Kidney epithelial cell (primary cell): Measurements from ENCODE around the gene GRIP1. TPM values are rescaled to one million over a fixed set of nuclear protein-coding genes. Genes with fewer than 3 reads are reported as not detected.

Experiments used
- DNase-seq: peaks from one replicate; pipeline ENCODE4 v3.0.0-alpha.2; 2010; ENCODE audit warnings: low read depth
- H3K27me3 ChIP-seq: 2 replicates; pipeline ENCODE4 v1.6.0; 2011; ENCODE audit warnings: low read length; ENCODE audit not compliant: control insufficient read depth, insufficient read depth
- H3K36me3 ChIP-seq: 2 replicates; pipeline ENCODE4 v1.5.1; 2011; ENCODE audit warnings: low read length; ENCODE audit not compliant: control insufficient read depth, insufficient read depth
- H3K4me3 ChIP-seq: 2 replicates; pipeline ENCODE4 v1.5.1; 2011; ENCODE audit warnings: low read depth, mild to moderate bottlenecking, control low read depth, low read length
- total RNA-seq: library from RNA; depleted of rRNA; stranded (reverse); fragments of >200 nt; gene quantifications from 2 replicates; pipeline ENCODE4 v1.2.3, GENCODE V29; 2015
- TF ChIP-seq, protein P1 (sequence below): IDR thresholded peaks from 2 replicates; pipeline ENCODE4 v1.5.1; 2011; ENCODE audit warnings: mild to moderate bottlenecking, moderate library complexity, low read length, control low read depth, inconsistent platforms; ENCODE audit not compliant: insufficient read depth, poor library complexity, severe bottlenecking

Gene GRIP1
- total RNA-seq, 1 donor from 2014 or later, result 4.2 TPM

DNA sequence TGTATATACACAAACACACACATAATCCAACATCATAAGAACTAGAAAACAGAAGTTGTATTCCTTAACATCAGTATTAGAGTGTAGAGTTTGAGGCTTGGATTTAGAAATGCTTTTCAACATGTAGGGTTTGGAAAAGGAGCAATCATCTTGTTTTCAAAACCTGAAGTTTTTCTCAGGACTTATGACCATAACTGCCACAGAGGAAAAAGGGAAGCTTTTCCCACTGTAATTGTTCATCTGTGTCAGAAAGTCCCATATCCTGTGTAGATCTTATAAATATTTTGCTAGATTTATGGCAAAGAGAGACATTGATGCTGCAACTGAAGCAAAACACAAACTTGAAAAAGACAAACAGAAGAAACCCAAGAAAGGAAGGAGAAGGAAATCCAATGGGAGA, 115.7 kb downstream of the GRIP1 start:
- H3K27me3 ChIP-seq, result no peaks in the 10 kb centered on the region
- no peaks in the 10 kb centered on the region for H3K36me3 ChIP-seq
- no peak overlapping the region for H3K4me3 ChIP-seq
- TF ChIP-seq, protein P1, sequence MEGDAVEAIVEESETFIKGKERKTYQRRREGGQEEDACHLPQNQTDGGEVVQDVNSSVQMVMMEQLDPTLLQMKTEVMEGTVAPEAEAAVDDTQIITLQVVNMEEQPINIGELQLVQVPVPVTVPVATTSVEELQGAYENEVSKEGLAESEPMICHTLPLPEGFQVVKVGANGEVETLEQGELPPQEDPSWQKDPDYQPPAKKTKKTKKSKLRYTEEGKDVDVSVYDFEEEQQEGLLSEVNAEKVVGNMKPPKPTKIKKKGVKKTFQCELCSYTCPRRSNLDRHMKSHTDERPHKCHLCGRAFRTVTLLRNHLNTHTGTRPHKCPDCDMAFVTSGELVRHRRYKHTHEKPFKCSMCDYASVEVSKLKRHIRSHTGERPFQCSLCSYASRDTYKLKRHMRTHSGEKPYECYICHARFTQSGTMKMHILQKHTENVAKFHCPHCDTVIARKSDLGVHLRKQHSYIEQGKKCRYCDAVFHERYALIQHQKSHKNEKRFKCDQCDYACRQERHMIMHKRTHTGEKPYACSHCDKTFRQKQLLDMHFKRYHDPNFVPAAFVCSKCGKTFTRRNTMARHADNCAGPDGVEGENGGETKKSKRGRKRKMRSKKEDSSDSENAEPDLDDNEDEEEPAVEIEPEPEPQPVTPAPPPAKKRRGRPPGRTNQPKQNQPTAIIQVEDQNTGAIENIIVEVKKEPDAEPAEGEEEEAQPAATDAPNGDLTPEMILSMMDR, result no peak
- no peak for DNase-seq

DNA sequence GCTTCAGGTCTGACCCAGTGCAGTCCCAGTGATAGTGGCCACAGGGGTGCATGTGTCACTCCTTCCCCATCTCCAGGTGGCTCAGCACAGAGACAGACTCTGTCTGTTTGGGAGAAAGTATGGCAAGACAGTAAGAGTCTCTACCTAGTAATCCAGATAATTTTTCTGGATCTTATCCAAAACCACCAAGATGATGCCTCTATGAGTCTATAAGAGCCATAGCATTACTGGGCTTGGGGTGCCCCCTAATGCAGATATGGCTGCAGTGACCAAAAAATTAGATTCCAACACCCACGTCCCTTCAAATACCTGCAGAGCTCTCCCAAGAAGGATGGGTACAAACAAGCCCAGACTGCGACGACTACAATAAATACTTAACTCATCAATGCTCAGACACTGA, 123.8 kb downstream of the GRIP1 start:
- TF ChIP-seq, protein P1, result no peak
- H3K27me3 ChIP-seq, result no peaks in the 10 kb centered on the region
- no peak overlapping the region for H3K4me3 ChIP-seq
- no peaks in the 10 kb centered on the region for H3K36me3 ChIP-seq
- DNase-seq, result no peak

DNA sequence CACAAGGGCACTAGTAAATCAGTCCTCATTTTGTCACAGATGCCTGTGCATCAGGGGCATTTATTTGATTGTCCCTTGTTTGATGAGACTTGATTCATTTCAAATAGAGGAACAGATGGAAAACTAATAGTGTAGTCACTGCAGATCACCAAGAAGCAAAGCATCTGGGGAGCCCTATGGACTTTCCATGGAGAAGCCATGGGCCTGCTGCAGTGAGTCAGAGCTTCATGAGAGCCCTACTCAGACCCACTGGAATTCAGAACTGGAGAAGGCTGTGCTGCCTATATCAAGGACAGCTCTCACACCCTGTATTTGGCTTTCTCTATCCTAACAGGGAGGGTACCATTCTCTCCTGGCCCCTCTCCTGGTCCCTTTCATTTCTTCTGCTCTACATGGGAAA, 126.2 kb downstream of the GRIP1 start:
- TF ChIP-seq, protein P1, result no peak
- Histone ChIP-seq H3K36me3 (no peaks in the 10 kb centered on the region), H3K27me3 (no peaks in the 10 kb centered on the region), H3K4me3 (no peak overlapping the region)
- DNase-seq, result no peak

DNA sequence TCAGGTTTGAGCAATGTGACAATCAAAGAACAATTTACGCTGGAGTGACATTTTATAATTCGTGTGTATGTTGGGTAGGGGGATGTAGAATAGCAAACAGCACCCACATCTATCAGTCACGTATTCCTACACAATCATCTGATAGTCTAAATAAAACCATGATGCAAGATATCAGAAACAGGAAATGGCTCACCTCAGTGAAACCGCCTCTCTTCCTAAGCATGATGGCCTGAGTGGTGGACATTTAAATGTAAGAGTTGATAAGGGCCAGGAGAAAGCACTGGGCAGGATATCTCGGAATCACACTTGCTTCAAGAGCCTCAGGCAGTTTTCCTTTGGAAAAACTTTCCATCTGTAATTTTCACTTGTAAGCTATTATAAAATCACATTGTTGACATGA, 128.2 kb downstream of the GRIP1 start:
- no peaks in the 10 kb centered on the region for H3K36me3 ChIP-seq
- DNase-seq, result no peak
- TF ChIP-seq, protein P1, result no peak
- no peak overlapping the region for H3K4me3 ChIP-seq
- H3K27me3 ChIP-seq, result no peaks in the 10 kb centered on the region

DNA sequence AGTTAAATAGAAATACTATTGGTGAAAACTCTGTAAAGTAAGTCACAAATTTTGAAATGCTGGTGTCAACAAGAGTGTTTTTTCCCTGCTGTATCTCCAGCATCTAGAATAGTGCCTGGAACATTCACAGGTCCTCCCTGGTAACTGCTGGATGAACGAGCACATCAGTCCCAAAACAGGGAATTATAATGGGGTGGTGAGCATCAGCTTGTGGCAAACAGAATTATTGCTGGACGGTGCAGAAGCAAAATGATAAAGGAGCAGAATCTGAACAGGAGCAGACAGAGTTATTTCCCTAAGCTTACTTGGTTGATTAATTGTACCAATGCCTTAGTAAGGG, 129.9 kb downstream of the GRIP1 start:
- DNase-seq, result no peak
- H3K4me3 ChIP-seq, result no peak overlapping the region
- TF ChIP-seq, protein P1, result no peak
- H3K36me3 ChIP-seq, result no peaks in the 10 kb centered on the region
- no peaks in the 10 kb centered on the region for H3K27me3 ChIP-seq

DNA sequence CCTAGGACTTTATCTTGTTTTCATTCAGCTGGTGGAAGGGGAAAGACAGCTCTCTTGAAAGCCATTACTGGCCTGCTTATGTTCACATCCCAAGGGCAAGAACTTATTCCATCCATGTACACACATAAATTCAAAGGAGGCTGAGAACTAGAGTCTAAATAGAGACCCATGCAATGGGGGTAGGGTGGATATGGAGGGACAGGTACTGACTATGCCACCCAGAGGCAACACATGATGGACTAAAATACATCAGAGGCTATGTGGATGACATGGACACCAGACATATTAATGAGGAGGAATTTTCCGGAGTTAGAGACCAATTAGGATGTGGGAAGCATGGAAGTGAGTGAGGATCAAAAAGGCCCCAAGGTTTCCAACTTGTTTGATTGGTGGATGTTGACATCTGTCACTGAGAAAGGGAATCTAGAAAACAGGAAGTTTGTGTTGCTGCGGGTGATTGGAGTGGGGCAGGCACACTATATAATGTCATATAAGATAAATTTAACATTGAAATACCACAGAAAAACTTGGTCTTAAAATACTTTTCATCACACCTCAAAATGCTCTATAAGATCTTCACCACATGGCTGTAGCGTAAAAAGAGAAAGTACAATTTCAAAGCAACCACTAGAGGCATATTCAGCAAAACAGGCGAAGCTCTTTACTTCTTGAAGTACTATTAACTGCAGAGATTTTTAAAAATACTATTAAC, 130.4 kb downstream of the GRIP1 start:
- no peak for DNase-seq
- TF ChIP-seq, protein P1, result peak; percentile 19
- H3K36me3 ChIP-seq, result no peaks in the 10 kb centered on the region
- no peak overlapping the region for H3K4me3 ChIP-seq
- H3K27me3 ChIP-seq, result no peaks in the 10 kb centered on the region
